ENCODE results near the gene CDH4.

GRCh38 chr20:61799394-61799923, 547.4 kb downstream of the CDH4 start:
- TF ChIP-seq CTCF (IDR thresholded peaks at IDR 0.05): no peak
- TF ChIP-seq POLR2A (IDR thresholded peaks at IDR 0.05): no peak

Measured in sigmoid colon (tissue), 3 donors.